ENCODE results near the gene LCP1.

Gene LCP1

DNA sequence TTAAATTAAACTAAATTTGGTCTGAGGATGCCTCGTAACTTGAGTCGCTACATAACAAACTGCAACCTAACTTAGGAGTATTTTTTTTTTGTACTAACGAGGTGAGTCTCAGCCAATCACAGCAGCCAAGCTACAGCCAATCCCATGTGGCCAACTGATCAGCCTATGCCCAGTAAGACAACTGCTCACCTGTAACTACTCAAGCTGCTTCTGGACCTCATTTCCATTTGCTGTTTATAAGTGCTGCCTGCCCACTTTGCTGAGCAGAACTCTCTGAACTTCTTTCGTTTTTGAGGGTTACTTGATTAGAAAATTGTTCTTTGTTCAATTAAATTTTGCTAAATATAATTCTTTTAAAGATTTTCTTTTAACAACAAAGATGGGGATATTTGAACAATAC, 81.0 kb downstream of the LCP1 start:
- no peak for DNase-seq (ENCODE audit: low read depth)
- in situ Hi-C loops (cut with HindIII; ENCODE audit: low sequenced_read_pairs): no loop called here
- TF ChIP-seq, protein P1, sequence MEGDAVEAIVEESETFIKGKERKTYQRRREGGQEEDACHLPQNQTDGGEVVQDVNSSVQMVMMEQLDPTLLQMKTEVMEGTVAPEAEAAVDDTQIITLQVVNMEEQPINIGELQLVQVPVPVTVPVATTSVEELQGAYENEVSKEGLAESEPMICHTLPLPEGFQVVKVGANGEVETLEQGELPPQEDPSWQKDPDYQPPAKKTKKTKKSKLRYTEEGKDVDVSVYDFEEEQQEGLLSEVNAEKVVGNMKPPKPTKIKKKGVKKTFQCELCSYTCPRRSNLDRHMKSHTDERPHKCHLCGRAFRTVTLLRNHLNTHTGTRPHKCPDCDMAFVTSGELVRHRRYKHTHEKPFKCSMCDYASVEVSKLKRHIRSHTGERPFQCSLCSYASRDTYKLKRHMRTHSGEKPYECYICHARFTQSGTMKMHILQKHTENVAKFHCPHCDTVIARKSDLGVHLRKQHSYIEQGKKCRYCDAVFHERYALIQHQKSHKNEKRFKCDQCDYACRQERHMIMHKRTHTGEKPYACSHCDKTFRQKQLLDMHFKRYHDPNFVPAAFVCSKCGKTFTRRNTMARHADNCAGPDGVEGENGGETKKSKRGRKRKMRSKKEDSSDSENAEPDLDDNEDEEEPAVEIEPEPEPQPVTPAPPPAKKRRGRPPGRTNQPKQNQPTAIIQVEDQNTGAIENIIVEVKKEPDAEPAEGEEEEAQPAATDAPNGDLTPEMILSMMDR (IDR thresholded peaks at IDR 0.05; ENCODE audit: low read depth, low read length, missing control alignments): no peak
- no peak overlapping the region for H3K4me3 ChIP-seq (ENCODE audit: low read depth, low read length)

DNA sequence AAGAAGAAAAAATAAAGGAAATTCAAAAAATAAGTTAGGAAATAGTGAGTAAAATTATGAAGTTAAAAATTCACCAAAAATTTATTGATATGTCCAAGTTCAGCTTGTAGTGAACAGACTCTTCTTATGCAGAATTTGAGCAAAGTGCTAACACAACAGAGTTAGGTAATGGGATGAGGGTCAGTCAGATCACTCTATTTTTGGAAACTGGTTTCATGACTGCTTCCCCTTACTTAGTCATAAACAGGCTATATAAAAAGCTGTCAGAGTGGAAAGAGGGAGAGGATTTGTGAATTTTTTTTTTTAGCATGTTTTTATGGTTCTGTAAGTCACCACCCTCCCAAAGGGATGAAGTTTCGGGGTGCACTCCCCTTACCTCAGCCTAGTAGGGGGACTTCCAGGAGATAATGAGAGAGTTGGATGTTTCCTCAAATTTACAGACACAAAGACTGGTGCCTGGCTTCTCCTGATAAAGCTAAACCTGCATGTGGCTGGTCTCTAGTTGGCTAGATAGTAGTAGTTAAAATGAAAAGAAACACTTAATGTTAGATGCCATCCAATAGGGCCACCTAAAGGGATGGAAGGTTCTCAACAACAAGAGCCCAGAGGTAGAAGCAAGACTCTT, 81.7 kb downstream of the LCP1 start:
- no peak for DNase-seq (ENCODE audit: low read depth)
- TF ChIP-seq, protein P1 (IDR thresholded peaks at IDR 0.05; ENCODE audit: low read depth, low read length, missing control alignments): no peak
- in situ Hi-C loops (cut with HindIII; ENCODE audit: low sequenced_read_pairs): no loop called here
- H3K4me3 ChIP-seq (ENCODE audit: low read depth, low read length): no peak overlapping the region

DNA sequence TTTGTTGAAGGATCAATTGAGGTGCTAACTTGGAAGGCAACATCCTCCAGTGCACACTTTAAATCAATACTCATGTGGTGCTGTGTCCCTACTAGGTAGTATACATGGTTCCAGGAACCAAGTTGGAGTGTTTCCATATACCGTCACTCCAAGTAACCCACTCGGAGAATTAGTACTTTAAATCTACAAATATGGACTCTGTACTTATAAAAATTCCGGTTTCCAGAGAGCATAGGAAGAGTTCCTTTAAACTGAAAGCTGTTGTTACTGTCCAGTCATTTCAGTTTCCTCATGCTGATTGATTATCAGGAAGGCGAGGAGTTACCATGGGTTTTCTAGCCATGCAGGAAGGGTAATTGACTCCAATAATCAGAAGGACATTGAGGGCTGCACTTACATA, 84.3 kb downstream of the LCP1 start:
- no peak overlapping the region for H3K4me3 ChIP-seq (ENCODE audit: low read depth, low read length)
- TF ChIP-seq, protein P1 (IDR thresholded peaks at IDR 0.05; ENCODE audit: low read depth, low read length, missing control alignments): no peak
- in situ Hi-C loops (cut with HindIII; ENCODE audit: low sequenced_read_pairs): no loop called here
- DNase-seq (ENCODE audit: low read depth): no peak

DNA sequence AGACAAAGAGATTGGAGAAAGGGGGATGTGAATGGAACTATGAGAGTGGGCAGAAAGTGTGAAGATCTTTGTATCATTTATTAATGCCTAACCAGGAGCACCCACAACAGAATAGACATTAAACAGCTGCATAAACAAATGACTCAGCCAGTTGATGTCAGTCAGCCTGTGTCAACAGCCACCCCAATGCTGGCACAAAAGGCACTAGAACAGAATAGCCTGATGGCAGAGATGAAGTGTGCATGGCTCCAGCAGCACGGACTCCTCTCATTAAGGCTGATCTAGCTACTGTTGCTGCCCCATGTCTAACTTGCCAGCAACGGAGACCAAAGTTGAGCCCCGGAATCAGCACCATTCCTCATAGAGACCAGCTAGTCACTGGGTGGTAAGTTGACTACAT, 85.0 kb downstream of the LCP1 start:
- no peak overlapping the region for H3K4me3 ChIP-seq (ENCODE audit: low read depth, low read length)
- DNase-seq (ENCODE audit: low read depth): no peak
- in situ Hi-C loops (cut with HindIII; ENCODE audit: low sequenced_read_pairs): no loop called here
- TF ChIP-seq, protein P1 (IDR thresholded peaks at IDR 0.05; ENCODE audit: low read depth, low read length, missing control alignments): no peak

DNA sequence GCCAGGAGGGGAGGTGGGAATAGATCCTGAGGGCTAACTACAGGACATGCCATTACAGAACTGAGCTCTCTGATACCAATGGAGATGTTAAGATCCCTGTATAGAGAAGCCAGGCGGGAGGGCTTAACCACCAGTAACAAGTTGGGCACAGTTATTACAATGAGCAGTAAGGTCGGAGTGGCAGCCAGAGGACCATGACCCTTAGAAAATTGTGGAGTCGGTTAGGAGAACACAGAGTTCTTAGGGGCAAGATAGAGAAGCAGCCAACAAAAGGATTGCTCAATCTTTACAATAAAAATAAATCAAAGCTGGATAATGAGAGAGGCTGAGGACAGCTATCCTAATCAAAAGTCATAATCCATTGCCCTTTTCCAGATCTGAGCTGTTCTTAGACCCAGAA, 87.5 kb downstream of the LCP1 start:
- DNase-seq (ENCODE audit: low read depth): no peak
- in situ Hi-C loops (cut with HindIII; ENCODE audit: low sequenced_read_pairs): no loop called here

DNA sequence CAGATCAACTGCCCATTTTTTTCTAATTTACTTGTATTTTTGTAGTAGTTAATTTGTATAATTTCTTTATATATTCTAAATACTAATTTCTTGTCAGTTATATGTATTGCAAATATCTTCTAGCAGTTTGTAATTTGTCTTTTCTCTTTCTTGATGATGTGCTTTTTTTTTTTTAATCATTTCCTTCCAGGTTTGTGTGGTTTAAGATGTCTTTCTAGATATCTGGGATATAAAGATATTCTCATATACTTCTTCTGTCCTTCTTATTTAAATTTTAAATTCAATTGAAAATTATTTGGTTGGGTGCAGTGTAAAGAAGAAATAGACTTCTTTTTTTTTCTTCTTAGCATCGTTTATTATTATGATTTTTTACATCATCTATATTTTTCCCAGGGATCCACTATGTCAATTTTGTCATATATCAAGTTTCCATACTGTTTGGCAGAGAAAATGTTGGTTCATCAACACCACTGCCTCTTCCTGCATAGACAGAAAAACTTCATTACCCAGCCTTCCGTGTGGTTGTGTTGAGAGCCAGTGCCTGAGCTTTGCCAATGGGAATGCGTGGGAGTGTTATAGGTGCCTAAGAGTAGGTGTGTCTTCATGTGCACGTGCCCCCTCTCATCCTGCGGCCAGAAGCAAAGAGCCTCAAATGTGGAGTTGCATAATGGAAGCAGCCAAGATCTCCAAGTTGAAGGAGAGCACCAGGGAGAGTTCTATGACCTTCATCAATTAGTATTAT, 93.0 kb downstream of the LCP1 start:
- TF ChIP-seq, protein P1 (IDR thresholded peaks at IDR 0.05; ENCODE audit: low read depth, low read length, missing control alignments): no peak
- in situ Hi-C loops (cut with HindIII; ENCODE audit: low sequenced_read_pairs): no loop called here
- DNase-seq (ENCODE audit: low read depth): no peak
- no peak overlapping the region for H3K4me3 ChIP-seq (ENCODE audit: low read depth, low read length)

More for the DNA sequence above, 87.5 kb downstream of the LCP1 start:
- TF ChIP-seq, protein P1 (IDR thresholded peaks at IDR 0.05; ENCODE audit: low read depth, low read length, missing control alignments): no peak
- no peak overlapping the region for H3K4me3 ChIP-seq (ENCODE audit: low read depth, low read length)

Measured in astrocyte of the cerebellum (primary cell).